Urinary bladder (tissue), 4 donors: ENCODE results near the gene LRCH3. TPM values are rescaled to one million over a fixed set of nuclear protein-coding genes. Genes with fewer than 3 reads are reported as not detected.

Experiments used
- DNase-seq: peaks from one replicate; pipeline ENCODE4 v3.0.0-alpha.2; 2015; ENCODE audit errors: extremely low spot score
- H3K27ac ChIP-seq: one replicate; pipeline ENCODE4 v1.5.1; 2013; ENCODE audit warnings: low read depth, mild to moderate bottlenecking, moderate library complexity
- H3K36me3 ChIP-seq: one replicate; pipeline ENCODE4 v1.6.1; 2013; ENCODE audit warnings: mild to moderate bottlenecking, moderate library complexity; ENCODE audit not compliant: insufficient read depth
- H3K4me1 ChIP-seq: one replicate; pipeline ENCODE4 v1.6.1; 2013; ENCODE audit warnings: mild to moderate bottlenecking, moderate library complexity; ENCODE audit not compliant: insufficient read depth
- H3K4me3 ChIP-seq: one replicate; pipeline ENCODE4 v1.5.1; 2013; ENCODE audit warnings: low read depth, low read length
- WGBS: extraction: QIAGEN DNeasy Blood & Tissue Kit; methylation state at CpG from one replicate; pipeline ENCODE4 v1.1.7; 2013; 5-methylcytosine and 5-hydroxymethylcytosine counted together
- polyA plus RNA-seq: library from polyadenylated mRNA; stranded (reverse); fragments of 200-250 nt; gene quantifications from one replicate; pipeline ENCODE4 v1.2.3, GENCODE V29; 2013
- total RNA-seq: library from RNA; depleted of rRNA; stranded (reverse); fragments of >200 nt; gene quantifications from one replicate; pipeline ENCODE4 v1.2.3, GENCODE V29; 2014
- donor health status: healthy with polysubstance abuse.
- donor health status: healthy.

Gene LRCH3
- total and polyA plus RNA-seq, 2 donors: 21.1 to 138 TPM

DNA sequence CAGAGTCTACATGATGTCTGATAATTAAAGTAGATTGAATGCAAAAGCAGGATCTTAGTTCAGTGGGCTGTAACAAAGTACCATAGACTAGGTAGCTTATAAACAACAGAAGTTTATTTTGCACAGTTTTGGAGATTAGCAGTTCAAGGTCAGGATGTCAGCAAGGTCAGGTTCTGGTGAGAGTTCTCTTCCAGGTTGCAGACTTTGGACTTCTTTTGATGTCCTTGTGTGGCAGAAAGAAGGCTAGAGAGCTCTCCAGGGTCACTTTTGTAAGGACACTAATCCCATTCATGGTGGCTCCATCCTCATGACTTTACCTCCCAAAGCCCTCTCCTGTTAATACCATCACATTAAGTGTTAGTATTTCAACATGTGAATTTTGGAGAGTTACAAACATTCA lies 29.3 kb upstream of the LRCH3 start:
- no peaks in the 10 kb centered on the region for H3K36me3 ChIP-seq
- H3K4me1 ChIP-seq: no peaks in the 10 kb centered on the region
- no peak overlapping the region for H3K4me3 ChIP-seq
- H3K27ac ChIP-seq: no peak overlapping the region
- no peak for DNase-seq

DNA sequence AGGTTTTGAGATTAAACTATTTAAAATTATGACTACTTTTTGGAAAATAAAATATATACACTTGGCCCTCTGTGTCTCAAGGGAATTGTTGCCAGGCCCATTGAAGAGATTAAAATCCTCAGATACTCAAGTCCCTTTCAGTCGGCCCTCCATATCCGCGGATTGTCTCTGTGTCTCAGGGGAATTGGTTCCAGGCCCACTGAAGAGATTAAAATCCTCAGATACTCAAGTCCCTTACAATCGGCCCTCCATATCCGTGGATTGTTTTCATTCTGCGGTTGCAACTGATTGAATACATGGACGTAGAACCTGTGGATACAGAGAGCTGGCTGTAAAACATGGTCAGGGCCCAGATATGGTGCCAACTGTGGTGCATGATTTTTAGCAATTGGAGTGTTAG lies 15.7 kb upstream of the LRCH3 start:
- WGBS: 84% methylated on average over 7 of the region's 7 CpGs
- H3K36me3 ChIP-seq: peaks cover 6% of the 10 kb centered on the region
- no peak overlapping the region for H3K27ac ChIP-seq
- H3K4me1 ChIP-seq: no peaks in the 10 kb centered on the region
- DNase-seq: no peak
- H3K4me3 ChIP-seq: no peak overlapping the region

DNA sequence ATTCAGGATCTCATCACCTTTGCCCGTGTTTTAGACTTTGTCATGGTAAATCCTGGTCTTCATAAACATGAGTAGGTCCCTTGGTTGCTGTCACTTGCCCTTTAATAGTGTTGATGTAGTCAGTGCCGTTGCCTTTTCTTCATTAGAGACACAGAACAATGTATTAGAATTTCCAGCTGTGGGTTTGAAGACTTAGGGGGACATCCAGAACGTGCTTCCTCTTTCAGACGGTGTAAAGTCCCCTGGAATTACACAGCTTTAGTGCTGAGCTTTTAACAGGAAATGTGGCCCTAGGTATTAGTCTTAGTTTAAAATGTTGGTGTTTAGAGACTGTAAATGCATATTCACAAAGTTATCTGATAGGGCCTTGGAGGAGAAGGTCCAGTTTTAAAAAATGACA lies 8.8 kb upstream of the LRCH3 start:
- no peak overlapping the region for H3K27ac ChIP-seq
- no peak for DNase-seq
- WGBS: 76% methylated on average over 4 of the region's 4 CpGs
- no peak overlapping the region for H3K4me3 ChIP-seq
- H3K36me3 ChIP-seq: peaks cover 4% of the 10 kb centered on the region
- H3K4me1 ChIP-seq: no peaks in the 10 kb centered on the region

DNA sequence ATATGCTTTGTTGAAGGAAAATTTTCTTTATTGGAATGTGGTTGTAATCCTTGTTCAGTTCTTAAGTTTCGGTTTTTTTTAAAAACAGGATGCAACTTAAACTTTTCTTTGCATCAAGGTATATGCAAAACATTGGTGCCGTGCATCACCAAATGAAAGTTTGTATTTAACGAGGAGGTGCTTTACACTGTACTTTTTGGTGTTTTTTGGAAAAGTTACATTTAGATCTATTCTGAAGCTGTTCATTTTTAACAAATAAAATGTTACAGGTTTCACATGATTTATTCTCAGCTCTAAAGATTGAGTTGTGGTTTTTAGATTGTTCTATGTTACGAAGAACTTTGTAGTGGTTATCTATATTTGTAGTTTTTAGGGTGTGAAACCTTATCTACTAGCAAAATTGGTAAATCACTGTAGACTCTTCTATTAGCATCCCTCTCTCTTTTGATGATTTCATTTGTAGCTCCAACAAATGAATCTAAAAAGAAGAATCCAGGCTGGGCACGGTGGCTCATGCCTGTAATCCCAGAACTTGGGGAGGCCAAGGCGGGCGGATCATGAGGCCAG lies 7.0 kb upstream of the LRCH3 start:
- H3K4me3 ChIP-seq: no peak overlapping the region
- 95% methylated on average over 7 of the region's 7 CpGs for WGBS
- H3K27ac ChIP-seq: no peak overlapping the region
- DNase-seq: no peak
- H3K4me1 ChIP-seq: no peaks in the 10 kb centered on the region
- H3K36me3 ChIP-seq: no peaks in the 10 kb centered on the region

DNA sequence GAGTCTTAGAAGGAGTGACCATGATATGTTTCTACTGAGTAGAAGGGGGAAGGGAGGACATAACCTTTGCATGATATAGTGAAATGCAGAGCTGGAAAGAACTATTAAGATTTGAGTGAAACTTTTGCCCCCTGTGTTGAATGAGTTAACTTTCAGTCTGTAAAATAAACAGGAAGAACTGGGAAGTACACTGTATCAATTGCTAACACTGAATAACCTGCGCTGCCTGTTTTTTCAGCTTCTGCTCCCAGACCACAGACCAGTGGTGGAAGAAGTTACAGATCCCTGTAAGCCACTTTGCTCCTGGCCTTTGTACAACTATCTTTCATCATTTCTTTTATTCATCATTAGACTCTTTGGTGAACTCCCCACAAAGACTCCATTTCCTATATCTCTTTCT lies 3.6 kb upstream of the LRCH3 start:
- H3K4me1 ChIP-seq: no peaks in the 10 kb centered on the region
- 82% methylated on average over 1 of the region's 1 CpG for WGBS
- no peak overlapping the region for H3K4me3 ChIP-seq
- no peak overlapping the region for H3K27ac ChIP-seq
- no peak for DNase-seq
- no peaks in the 10 kb centered on the region for H3K36me3 ChIP-seq

DNA sequence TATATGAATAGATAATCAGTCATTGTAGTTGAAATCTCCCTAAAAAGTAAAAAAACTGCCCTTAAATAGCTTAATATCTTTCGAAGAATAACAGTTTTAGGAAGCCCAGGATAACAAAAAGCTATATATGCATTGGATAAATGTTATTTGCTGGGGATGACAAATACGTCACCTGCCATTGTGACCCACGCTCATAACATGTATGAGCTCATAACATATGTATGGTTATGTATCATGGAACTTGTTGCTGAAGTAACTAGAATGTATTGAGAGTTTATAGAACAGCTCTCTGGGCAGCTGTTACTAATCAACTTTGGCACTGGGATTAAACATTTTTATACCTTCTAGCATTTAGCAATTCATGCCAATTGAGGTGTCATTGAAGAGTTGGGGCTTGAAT lies 1.7 kb upstream of the LRCH3 start:
- WGBS: 90% methylated on average over 3 of the region's 3 CpGs
- no peak for DNase-seq
- Histone ChIP-seq H3K36me3 (no peaks in the 10 kb centered on the region), H3K4me1 (no peaks in the 10 kb centered on the region), H3K4me3 (no peak overlapping the region), H3K27ac (no peak overlapping the region)

DNA sequence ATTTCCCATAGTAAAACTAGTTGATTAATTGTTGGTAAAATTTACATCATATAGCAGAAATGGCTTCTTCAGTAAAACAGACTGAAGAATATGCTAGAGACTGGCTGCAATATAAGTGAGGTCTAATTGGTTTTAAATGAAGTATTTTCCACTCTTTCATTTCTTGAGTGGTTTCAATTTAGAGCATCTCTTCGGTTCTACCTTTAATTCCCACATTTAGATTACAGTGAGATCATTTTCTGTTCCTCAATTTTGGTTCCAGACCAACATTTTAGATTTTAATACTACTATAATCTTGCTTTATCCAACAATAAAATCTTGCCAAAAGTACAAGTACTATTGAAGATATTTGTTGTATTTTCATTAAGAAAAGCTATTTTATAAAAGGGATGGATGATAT lies 1.0 kb upstream of the LRCH3 start:
- WGBS: 50% methylated on average over 1 of the region's 1 CpG

DNA sequence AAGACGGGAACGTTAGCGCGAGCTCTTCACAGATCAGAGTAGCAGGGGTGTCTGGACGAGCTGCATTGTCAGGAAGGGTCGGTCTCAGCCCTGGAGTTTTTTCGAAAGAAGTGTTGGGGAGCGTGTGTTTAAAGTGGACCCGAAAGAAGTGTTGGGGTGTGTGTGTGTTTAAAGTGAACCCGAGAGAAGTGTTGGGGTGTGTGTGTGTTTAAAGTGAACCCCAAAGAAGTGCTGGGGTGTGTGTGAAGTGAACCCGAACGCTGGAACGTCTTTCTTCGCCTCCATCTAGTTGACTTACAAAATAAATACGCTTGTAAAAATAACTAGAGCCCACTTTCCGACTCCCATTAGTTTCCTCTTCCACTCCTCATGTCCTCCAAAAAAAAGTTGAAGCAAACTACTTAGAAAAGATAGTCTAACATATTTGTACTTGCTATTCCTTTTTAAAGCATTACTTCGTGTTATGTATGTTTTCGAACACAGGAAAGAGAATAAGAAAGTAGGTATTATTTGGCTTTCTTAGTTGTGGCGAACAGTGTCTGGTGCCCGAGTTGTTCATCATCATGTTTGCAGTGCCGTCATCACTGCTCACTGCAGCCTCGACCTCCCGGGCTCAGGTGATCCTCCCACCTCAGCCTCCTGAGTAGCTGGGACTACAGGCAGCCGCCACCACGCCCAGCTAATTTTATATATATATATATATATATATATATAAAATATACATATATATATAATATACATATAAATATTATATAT lies 1.0 kb downstream of the LRCH3 start:
- no peak for DNase-seq

More for the DNA sequence above, 1.0 kb upstream of the LRCH3 start:
- no peak overlapping the region for H3K27ac ChIP-seq
- DNase-seq: no peak
- H3K36me3 ChIP-seq: no peaks in the 10 kb centered on the region
- H3K4me1 ChIP-seq: no peaks in the 10 kb centered on the region
- no peak overlapping the region for H3K4me3 ChIP-seq

DNA sequence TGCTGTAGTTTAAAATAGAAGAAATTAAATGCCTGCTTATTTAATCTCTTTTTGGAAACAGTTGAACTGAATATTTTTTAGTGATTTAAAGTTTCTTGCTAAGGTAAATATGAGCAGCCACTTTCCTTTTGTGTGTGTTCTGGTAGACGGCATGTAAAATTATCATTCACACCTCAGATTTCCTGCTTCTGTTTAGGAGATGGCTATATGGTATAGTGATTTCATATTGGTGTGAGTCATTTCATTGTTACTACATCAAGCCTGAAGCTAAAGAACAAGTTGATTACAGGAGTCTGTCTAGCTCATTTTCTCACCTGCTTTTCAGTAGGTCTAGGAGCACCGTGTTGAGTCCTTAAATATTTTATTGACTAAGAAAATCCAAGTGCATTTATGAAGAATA lies 2.2 kb downstream of the LRCH3 start:
- no peak for DNase-seq
- Histone ChIP-seq H3K36me3 (no peaks in the 10 kb centered on the region), H3K27ac (no peak overlapping the region), H3K4me3 (no peak overlapping the region), H3K4me1 (peaks cover 3% of the 10 kb centered on the region)
- 35% methylated on average over 2 of the region's 2 CpGs for WGBS

More for the DNA sequence above, 1.0 kb downstream of the LRCH3 start:
- H3K4me3 ChIP-seq: peak overlapping the region; percentile 93
- H3K4me1 ChIP-seq: peaks cover 3% of the 10 kb centered on the region
- 19% methylated on average over 25 of the region's 25 CpGs for WGBS
- no peaks in the 10 kb centered on the region for H3K36me3 ChIP-seq
- H3K27ac ChIP-seq: peak overlapping the region; percentile 100

DNA sequence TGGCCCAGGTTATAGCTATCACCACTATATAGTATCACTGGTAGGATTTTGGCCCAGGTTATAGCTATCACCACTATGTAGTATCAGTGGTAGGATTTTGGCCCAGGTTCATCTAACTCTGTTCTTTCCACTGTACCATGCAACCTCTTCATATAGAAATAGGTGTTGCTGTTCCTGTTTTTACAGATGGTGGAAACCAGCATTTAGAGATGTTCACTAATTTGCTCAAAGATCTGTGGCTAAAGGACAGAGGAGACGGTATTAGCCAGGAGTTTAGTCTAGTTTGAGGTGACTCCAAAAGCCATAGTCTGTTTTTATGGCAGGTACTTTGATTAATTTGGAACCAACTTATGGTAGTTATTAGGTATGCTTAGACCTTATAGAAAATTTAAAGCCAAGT lies 3.1 kb downstream of the LRCH3 start:
- Histone ChIP-seq H3K27ac (no peak overlapping the region), H3K4me3 (no peak overlapping the region), H3K4me1 (peaks cover 3% of the 10 kb centered on the region), H3K36me3 (no peaks in the 10 kb centered on the region)
- DNase-seq: no peak
- 91% methylated on average over 1 of the region's 1 CpG for WGBS

DNA sequence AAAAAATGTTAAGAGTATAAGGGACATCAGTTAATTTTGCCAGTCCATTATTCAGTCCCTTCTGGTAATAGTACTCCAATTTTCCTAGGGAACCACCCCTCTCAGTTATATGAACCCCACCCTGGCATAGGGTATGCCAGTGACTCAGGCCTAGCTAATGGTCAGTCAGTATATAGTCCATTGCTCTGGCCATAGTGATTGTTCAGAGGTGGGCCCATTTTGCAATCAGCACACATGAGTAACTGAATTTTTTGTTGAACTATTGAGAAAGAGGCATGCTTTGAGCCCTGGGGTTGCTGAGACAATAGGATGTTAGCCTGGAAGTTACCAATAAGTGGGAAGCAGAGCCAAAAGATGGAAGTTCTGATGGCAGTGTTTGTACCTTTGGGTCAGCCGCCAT lies 4.1 kb downstream of the LRCH3 start:
- H3K4me1 ChIP-seq: peaks cover 3% of the 10 kb centered on the region
- WGBS: 95% methylated on average over 1 of the region's 1 CpG
- no peak overlapping the region for H3K27ac ChIP-seq
- H3K4me3 ChIP-seq: no peak overlapping the region
- no peak for DNase-seq
- no peaks in the 10 kb centered on the region for H3K36me3 ChIP-seq

DNA sequence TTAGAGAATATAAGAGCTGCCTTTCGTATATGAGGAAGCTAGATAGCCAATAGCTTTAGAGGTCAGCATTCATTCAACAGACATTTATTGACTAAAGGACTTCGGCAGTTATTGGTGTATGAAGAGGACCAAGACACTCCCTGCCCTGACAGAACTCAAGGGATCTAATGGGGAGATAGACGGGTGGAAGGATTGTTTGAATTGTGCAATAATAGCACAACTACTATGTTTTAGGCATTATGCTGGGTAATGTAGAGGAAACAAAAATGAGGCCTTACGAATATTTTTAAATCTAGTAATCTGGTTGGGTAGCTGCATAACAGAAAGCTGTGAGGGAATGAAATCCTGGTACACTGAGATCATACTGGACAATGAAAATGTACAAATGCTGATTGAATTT lies 5.0 kb downstream of the LRCH3 start:
- no peak overlapping the region for H3K4me3 ChIP-seq
- no peak overlapping the region for H3K27ac ChIP-seq
- no peak for DNase-seq
- 62% methylated on average over 4 of the region's 4 CpGs for WGBS
- H3K4me1 ChIP-seq: peaks cover 3% of the 10 kb centered on the region
- no peaks in the 10 kb centered on the region for H3K36me3 ChIP-seq

DNA sequence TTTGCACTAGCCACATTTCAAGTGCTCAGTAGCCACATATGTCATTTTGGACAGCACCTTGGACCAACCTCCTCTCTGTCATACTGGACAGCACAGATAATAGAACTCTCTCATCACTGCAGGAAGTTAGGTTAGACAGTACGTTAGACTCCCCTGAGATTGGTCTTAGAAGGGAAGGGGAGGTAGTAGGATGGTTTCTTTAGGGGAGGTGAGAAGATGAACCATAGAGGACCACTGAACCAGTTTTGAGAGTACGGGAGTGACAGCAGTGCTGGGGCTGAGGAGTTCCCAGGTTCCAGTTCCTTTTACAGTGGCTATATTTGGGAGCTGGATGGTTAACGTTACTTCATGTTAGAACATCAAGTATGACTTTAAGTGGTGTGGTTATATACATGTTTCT lies 7.8 kb downstream of the LRCH3 start:
- H3K36me3 ChIP-seq: no peaks in the 10 kb centered on the region
- 54% methylated on average over 3 of the region's 3 CpGs for WGBS
- peaks cover 5% of the 10 kb centered on the region for H3K4me1 ChIP-seq
- no peak overlapping the region for H3K27ac ChIP-seq
- H3K4me3 ChIP-seq: no peak overlapping the region
- DNase-seq: no peak

DNA sequence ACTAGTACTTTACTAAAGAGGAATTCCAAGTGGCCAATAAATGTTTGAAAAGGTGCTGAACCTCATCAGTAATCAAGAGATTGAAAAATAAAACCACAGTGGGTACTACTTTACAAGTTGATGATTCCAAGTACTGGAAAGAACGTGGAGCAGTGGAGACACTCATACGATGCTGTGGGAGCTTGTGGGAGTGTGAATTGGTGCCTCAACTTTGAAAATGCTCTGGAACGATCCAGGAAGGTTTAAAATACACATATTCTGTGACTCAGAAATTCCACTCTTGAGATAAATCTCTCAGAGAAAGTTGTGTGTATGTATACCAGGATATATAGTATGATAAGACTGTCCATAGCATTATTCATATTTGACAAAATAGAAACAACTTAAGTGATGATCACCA lies 9.3 kb downstream of the LRCH3 start:
- H3K4me3 ChIP-seq: no peak overlapping the region
- H3K4me1 ChIP-seq: peaks cover 3% of the 10 kb centered on the region
- no peak for DNase-seq
- WGBS: 64% methylated on average over 3 of the region's 3 CpGs
- no peaks in the 10 kb centered on the region for H3K36me3 ChIP-seq
- H3K27ac ChIP-seq: no peak overlapping the region
